HG03066 (cell line): ENCODE data around the gene CARD14.
A peak's percentile ranks its signal among the peaks of the same experiment; 100 is the strongest.
"Not testable (repeated sequence)": the region's sequence is repeated elsewhere in the genome, so short reads cannot be mapped to it uniquely, and the experiment has no call there.

Experiments used
- ATAC-seq: cut with Tn5 transposase; IDR thresholded peaks from one replicate; pipeline ENCODE4 v1.9.1; 2021; ENCODE audit warnings: low read depth; ENCODE audit not compliant: unreplicated experiment

CARD14 gene

DNA sequence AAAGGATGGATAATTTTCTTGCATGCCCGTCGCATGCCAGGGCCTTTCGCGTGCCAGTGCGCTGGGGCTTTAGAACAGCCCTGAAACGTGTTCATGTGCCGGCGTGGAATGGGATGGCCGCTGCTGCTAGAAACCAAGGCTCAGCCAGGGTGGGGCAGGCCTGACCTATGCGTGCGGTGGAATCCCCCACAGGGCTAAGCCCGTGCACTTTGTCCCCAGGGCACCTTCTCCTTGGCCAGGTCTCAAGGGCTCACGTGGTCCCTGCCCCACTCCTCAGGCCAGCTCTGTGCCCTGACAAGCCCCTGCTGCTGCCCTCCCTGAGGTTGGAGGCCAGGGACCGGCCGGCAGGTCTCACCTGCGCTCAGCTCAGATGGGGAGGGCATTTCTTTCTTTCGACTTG, 77.7 kb downstream of the CARD14 start:
- ATAC-seq: no peak

DNA sequence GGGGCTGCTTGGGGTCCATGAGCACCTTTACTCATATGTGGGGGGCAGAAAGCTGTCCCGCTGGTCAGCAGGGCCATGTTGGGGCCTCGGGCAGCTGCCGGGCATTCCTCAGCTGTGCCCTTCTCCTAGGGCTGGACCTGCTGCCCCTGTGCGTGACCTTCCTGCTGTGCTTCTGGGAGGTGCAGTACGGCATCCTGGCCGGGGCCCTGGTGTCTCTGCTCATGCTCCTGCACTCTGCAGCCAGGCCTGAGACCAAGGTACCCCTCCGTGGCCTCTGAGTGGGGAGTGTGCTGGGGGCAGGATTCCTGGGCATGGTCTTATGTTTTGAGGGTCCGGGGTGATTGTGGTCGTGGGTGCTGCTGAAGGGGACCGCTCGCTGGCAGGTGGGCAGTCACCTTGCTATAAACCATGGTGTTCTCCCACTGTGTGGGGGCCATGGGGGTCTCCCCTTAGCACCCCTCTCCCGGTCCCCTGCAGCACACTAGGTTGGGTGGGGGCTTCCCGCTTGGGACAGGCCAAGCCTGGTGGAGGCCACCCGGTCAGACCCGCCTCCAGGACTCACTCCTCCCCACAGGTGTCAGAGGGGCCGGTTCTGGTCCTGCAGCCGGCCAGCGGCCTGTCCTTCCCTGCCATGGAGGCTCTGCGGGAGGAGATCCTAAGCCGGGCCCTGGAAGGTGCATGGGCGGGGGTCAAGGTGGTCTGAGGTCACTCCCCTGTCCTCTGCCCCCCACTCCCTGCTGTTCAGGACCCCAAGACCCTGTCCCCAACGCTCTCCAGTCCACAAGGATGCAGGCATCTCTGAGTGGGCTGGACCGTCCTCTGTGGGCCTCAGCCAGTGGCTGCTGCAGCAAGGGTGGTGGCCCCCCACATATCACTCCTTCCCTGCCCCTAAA, 78.4 kb downstream of the CARD14 start:
- no peak for ATAC-seq

DNA sequence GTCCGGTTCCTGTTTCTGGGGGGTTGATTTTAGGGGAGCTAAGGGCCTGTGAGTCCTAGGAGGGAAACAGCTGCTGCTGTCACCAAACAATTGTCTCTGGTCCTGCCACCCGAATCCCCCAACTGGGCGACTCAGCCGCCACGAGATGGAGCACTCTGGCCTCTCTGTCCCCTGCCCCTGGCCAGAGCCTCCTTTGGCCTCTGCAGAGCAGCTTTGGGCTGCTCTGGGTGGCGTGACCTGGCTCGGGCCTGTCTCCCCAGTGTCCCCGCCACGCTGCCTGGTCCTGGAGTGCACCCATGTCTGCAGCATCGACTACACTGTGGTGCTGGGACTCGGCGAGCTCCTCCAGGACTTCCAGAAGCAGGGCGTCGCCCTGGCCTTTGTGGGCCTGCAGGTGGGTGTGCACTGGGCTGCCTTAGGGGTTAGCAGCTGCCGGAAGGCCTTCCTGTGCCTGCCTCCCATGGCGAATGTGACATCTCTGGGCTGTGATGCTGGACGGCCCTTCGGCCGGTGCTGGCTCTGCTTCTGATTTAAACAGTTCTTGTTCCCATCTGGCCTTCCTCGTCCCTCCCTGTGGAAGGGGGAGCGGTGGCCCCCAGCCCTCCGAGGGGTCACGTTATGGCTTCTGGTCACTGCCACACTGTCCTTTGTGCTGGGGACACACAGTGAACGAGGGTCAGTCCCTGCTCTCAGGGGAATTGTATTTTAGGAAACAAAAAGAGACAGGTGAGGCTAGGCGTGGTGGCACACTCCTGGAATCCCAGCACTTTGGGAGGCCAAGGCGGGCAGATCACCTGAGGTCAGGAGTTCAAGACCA, 79.3 kb downstream of the CARD14 start:
- ATAC-seq: no peak

DNA sequence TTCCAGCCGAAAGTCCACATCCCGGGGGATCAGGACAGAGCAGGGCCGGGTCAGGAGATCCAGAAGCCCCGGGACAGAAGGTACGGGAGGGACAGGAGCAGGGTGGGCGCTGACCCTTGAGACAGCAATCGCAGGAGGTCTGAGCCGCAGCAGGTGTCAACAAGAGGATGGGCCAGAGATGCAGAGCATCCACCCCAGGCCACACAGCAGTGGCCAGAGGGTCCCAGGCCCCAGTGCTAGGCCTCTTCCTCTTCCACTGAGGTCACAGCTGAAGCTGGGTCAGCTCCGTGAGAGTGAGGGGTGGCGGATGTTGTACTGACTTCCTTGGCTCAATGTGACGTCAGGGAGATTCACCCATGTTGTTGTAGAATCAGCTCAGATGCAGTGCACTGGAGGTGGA, 82.1 kb downstream of the CARD14 start:
- ATAC-seq: no peak

DNA sequence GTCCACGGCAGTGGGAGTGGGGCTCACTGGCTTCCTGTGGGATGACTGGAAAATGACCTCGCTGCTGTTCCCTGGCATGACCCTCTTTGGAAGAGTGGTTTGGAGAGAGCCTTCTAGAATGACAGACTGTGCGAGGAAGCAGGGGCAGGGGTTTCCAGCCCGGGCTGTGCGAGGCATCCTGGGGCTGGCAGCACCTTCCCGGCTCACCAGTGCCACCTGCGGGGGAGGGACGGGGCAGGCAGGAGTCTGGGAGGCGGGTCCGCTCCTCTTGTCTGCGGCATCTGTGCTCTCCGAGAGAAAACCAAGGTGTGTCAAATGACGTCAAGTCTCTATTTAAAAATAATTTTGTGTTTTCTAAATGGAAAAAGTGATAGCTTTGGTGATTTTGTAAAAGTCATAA, 83.0 kb downstream of the CARD14 start:
- ATAC-seq: no peak

DNA sequence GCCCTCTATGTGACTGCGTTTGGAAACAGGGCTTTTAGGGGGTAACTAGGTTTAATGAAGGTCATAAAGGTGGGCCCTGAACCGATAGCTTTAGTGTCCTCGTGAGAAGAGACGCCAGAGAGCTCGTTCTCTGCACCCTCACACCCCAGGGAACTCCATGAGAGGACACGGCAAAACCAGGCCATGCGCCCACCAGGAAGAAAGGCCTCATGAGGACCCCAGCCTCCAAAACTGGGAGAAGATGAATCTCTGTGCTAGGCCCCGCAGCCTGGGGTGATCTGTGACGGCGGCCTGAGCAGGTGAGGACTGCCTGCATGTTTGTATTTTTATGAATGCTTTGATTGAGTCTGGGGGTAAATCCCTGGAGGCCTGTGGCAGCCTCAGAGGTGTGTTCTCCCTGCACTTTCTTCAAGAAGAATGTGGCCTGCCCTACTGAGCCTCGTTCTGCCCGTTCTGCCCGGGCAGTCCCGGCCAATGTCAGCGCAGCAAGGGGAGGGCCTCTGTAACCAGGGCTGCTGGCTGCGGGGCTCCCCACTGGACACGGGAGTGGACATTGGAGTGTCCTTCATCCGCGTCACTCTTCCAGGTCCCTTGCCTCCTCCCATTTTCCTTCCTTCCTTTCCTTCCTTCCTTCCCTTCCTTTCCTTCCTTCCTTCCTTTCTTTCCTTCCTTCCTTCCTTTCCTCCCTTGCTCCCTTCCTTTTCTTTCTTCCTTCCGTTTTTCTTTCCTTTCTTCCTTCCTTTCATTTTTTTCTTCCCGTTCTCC, 84.0 kb downstream of the CARD14 start:
- no peak for ATAC-seq

DNA sequence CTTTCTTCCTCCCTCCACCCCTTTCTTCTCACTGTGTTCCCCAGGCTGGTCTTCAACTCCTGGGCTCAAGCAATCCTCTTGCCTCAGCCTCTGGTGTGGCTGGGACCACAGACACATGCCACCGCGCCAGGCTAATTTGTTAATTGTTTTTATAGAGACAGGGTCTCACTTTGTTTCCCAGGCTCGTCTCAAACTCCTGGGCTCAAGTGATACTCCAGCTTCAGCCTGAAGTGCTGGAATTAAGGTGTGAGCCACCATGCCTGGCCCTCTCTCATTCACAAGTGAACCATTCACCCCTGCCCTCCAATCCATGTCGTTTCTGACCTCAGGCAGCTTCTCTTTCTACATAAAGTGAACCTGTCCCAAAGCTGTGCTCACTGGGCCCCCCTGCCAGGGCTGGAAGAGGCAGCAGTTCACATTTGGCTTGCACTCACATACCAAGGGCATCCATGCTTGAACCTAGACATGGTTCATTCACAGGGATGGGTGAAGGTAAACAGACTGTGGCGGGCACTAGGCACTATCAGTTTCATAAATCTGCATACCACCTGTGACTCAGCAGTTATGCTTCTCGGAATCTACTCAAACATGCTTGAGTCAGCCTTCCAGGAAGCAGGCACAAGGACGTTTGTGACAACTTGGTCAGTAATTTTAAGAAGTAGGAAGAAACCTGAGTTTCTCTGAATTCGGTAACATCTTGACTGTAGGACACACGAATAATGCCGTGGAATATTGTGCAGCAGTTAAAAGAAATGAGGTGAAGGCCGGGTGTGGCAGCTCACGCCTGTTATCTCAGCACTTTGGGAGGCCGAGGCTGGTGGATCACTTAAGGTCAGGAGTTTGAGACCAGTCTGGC, 84.8 kb downstream of the CARD14 start:
- peak; percentile 58 for ATAC-seq

DNA sequence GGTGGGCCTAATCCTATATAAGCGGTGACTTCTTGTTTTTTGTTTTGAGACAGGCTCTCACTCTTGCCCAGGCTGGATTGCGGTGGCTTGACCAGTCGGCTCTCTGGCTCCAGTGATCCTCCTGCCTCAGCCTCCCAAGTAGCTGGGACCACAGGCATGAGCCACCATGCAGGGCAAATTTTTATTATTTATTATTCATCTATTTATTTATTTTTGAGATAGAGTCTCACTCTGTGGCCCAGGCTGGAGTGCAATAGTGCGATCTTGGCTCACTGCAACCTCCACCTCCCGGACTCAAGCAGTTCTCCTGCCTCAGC, 86.2 kb downstream of the CARD14 start:
- ATAC-seq: no peak

DNA sequence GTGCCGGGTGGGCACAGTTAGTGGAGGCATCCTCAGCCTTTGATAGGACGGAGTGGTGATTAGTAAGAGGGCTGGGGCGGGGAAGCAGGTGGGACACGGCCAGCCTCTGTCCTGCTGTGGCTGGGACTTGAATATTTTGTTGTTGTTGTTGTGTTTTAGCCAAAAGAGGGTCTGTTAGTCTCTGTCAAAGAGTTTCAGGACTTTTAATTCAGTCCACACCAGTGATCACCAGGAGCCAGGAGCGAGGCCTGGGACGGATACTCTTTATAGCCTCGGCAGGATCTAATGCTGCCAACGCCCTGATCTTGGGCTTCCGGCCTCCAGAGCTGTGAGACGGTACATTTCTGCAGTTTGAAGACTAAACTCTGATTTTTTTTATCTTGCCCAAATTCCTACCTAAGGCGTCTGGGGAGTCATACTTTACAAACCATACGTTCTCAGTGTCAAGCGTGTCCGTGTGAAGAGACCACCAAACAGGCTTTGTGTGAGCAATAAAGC, 87.9 kb downstream of the CARD14 start:
- ATAC-seq: no peak

DNA sequence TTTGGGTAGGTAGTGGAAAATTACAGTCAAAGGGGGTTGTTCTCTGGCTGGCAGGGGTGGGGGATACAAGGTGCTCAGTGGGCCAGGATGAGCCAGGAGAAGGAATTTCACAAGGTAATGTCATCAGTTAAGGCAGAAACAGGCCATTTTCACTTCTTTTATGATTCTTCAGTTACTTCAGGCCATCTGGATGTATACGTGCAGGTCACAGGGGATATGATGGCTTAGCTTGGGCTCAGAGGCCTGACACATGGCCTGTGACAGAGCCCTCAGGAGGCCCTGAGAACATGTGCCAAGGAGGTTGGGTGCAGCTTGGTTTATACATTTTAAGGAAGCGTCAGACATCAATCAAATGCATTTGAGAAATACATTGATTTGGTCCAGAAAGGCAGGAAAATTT, 88.5 kb downstream of the CARD14 start:
- not testable (repeated sequence) for ATAC-seq
